Upper lobe of left lung (tissue), 6 donors: Measurements from ENCODE around the gene RGL1. TPM values are rescaled to one million over a fixed set of nuclear protein-coding genes. Genes with fewer than 3 reads are reported as not detected.

Experiments
- ATAC-seq, 2 donors: fragments of 200-7000 bp; cut with Tn5 transposase; one replicate each; pipeline ENCODE4 v1.9.1; 2022; ENCODE audit warnings: mild to moderate bottlenecking in 2 of 2, moderate library complexity in 2 of 2; ENCODE audit not compliant: low FRiP score in 2 of 2
- DNase-seq, 2 donors: peaks; one replicate each; pipeline ENCODE4 v3.0.0-alpha.2; 2019 to 2020
- H3K27ac ChIP-seq, 4 donors: fragments of 200-600 bp; sonication (generic); one replicate each; pipeline ENCODE4 v1.5.1; 2016 to 2019
- H3K27me3 ChIP-seq, 4 donors: fragments of 200-600 bp; sonication (generic); one replicate each; pipeline ENCODE4 v1.5.1; 2017 to 2019
- H3K36me3 ChIP-seq, 4 donors: fragments of 200-600 bp; sonication (generic); one replicate each; pipeline ENCODE4 v1.5.1; 2016 to 2019
- H3K4me1 ChIP-seq, 4 donors: fragments of 200-600 bp; sonication (generic); one replicate each; pipeline ENCODE4 v1.5.1; 2018 to 2019
- H3K4me3 ChIP-seq, 4 donors: fragments of 200-600 bp; sonication (generic); one replicate each; pipeline ENCODE4 v1.5.1; 2017 to 2019; ENCODE audit warnings: mild to moderate bottlenecking in 2 of 4, moderate library complexity in 1 of 4
- H3K9me3 ChIP-seq, 4 donors: fragments of 200-600 bp; sonication (generic); one replicate each; pipeline ENCODE4 v1.5.1; 2018 to 2019
- CTCF ChIP-seq, 6 experiments: fragments of 450-650 bp in 4 of 6; fragments of 200-600 bp in 2 of 6; sonication (generic) in 2 of 6; IDR thresholded peaks; one replicate each; pipeline ENCODE4 v1.5.1; 2016 to 2019; ENCODE audit warnings: antibody characterized with exemption in 6 of 6
- EP300 ChIP-seq, 4 donors: sonication (generic); formaldehyde crosslinking; IDR thresholded peaks; one replicate each; pipeline ENCODE4 v1.5.1; 2017; ENCODE audit warnings: antibody characterized with exemption in 4 of 4, control low read depth in 2 of 4
- POLR2A ChIP-seq, 4 donors: fragments of 450-650 bp; IDR thresholded peaks; one replicate each; pipeline ENCODE4 v1.5.1; 2016 to 2017; ENCODE audit warnings: antibody characterized with exemption in 4 of 4, mild to moderate bottlenecking in 2 of 4
- POLR2AphosphoS5 ChIP-seq, 2 donors: sonication (generic); formaldehyde crosslinking; IDR thresholded peaks; one replicate each; pipeline ENCODE4 v1.5.1; 2017; ENCODE audit warnings: antibody characterized with exemption in 2 of 2
- WGBS, 2 donors: methylation state at CpG; one replicate each; pipeline ENCODE4 v1.1.5; 2017 to 2018; 5-methylcytosine and 5-hydroxymethylcytosine counted together
- total RNA-seq, 6 donors: library from RNA; depleted of rRNA in 4 of 6; stranded (reverse); fragments of >200 nt in 4 of 6; gene quantifications; one replicate each; pipeline versions ENCODE4 v1.1.0 to v1.2.1, GENCODE V29; 2016 to 2021
- donor health status: DM: no; HTN: no; CAD: no; lungs with moderate emphysema.
- donor health status: DM: no; HTN: yes; CAD: no; lungs with severe emphysema.

RGL1 gene
- total RNA-seq, 6 donors from 2014 or later: 24.1 to 38.9 (median 26.7) TPM

DNA sequence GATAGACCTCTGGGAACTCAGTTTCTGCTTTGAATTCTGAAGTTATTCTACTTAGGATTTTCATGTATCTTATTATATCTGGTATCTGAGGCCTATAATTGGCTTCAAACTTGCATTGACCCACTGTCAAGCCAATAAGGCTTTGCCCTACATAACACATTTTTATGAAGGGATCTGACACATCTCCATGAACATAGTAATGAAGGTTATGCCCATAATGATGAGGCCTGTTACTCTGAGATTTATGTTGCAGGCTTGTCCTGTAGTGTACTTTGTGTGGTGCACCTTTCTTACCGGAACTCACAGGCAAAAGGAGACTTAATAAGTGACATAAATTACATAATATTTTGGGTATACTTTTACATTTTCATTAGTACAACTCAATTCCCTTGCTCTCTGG lies 14.1 kb downstream of the RGL1 start:
- no peak for DNase-seq
- no peak overlapping the region for H3K27ac ChIP-seq
- peaks cover 24 to 37% (median 31%) of the 10 kb centered on the region in 4 donors for H3K4me1 ChIP-seq
- TF ChIP-seq EP300 (IDR thresholded peaks at IDR 0.05): no peak
- TF ChIP-seq CTCF (IDR thresholded peaks at IDR 0.05): no peak
- TF ChIP-seq POLR2AphosphoS5 (IDR thresholded peaks at IDR 0.05): no peak
- no peak for TF ChIP-seq POLR2A (IDR thresholded peaks at IDR 0.05)
- H3K36me3 ChIP-seq: no peaks in the 10 kb centered on the region
- 89 to 100% methylated on average over 1 of the region's 1 CpG for WGBS, 2 donors
- ATAC-seq: no peak
- no peaks in the 10 kb centered on the region for H3K27me3 ChIP-seq
- H3K4me3 ChIP-seq: no peak overlapping the region
- H3K9me3 ChIP-seq: no peaks in the 10 kb centered on the region

GRCh38 chr1:183821309-183821888 lies 16.5 kb downstream of the RGL1 start:
- Histone ChIP-seq H3K9me3 (no peaks in the 10 kb centered on the region), H3K4me1 (peaks cover 19 to 35% (median 24%) of the 10 kb centered on the region in 4 donors), H3K27ac (peak overlapping the region in 2 of 4 donors; percentile 20 to 52), H3K27me3 (no peaks in the 10 kb centered on the region), H3K4me3 (no peak overlapping the region), H3K36me3 (no peaks in the 10 kb centered on the region)
- TF ChIP-seq POLR2AphosphoS5 (IDR thresholded peaks at IDR 0.05) (no peak), POLR2A (IDR thresholded peaks at IDR 0.05) (no peak), EP300 (IDR thresholded peaks at IDR 0.05) (no peak), CTCF (IDR thresholded peaks at IDR 0.05) (no peak)
- 38 to 60% methylated on average over 1 of the region's 1 CpG for WGBS, 2 donors
- DNase-seq: no peak
- peak in 1 of 2 donors; percentile 6 for ATAC-seq

GRCh38 chr1:183821889-183822611 lies 17.1 kb downstream of the RGL1 start:
- Histone ChIP-seq H3K36me3 (no peaks in the 10 kb centered on the region), H3K9me3 (no peaks in the 10 kb centered on the region), H3K27me3 (no peaks in the 10 kb centered on the region), H3K27ac (peak overlapping the region in 3 of 4 donors; percentile 1 to 52 (median 20)), H3K4me3 (no peak overlapping the region), H3K4me1 (peaks cover 13 to 30% (median 19%) of the 10 kb centered on the region in 4 donors)
- no peak for TF ChIP-seq POLR2AphosphoS5 (IDR thresholded peaks at IDR 0.05)
- TF ChIP-seq EP300 (IDR thresholded peaks at IDR 0.05): no peak
- no peak for TF ChIP-seq POLR2A (IDR thresholded peaks at IDR 0.05)
- TF ChIP-seq CTCF (IDR thresholded peaks at IDR 0.05): no peak
- DNase-seq (no peak), ATAC-seq (peak in 1 of 2 donors; percentile 54)
- 64 to 74% methylated on average over 3 of the region's 3 CpGs for WGBS, 2 donors

- peak overlapping the region in 1 of 4 donors; percentile 20 for H3K27ac ChIP-seq
- no peak for ATAC-seq
Observed at GRCh38 chr1:183824291-183824690, 19.4 kb downstream of the RGL1 start.

More at GRCh38 chr1:183824291-183824690, 19.4 kb downstream of the RGL1 start:
- no peak for TF ChIP-seq CTCF (IDR thresholded peaks at IDR 0.05)
- TF ChIP-seq POLR2AphosphoS5 (IDR thresholded peaks at IDR 0.05): no peak
- no peak for TF ChIP-seq EP300 (IDR thresholded peaks at IDR 0.05)
- no peak for TF ChIP-seq POLR2A (IDR thresholded peaks at IDR 0.05)
- no peaks in the 10 kb centered on the region for H3K27me3 ChIP-seq
- no peak for DNase-seq
- no peak overlapping the region for H3K4me3 ChIP-seq
- 64 to 85% methylated on average over 1 of the region's 1 CpG for WGBS, 2 donors
- H3K4me1 ChIP-seq: peaks cover 10 to 33% (median 16%) of the 10 kb centered on the region in 4 donors
- no peaks in the 10 kb centered on the region for H3K36me3 ChIP-seq
- no peaks in the 10 kb centered on the region for H3K9me3 ChIP-seq
